PC-9 (cell line): ENCODE data around the gene HSD17B14.
A peak's percentile ranks its signal among the peaks of the same experiment; 100 is the strongest.

Experiments
- EZH2 ChIP-seq: fragments of 200-600 bp; sonication (generic); IDR thresholded peaks from 2 replicates; pipeline ENCODE4 v1.8.0; 2017; ENCODE audit warnings: antibody characterized with exemption, low read depth
- TF ChIP-seq, protein P1 (sequence below): fragments of 200-600 bp; sonication (generic); conservative IDR thresholded peaks from 2 replicates; pipeline ENCODE4 v1.6.1; 2017; ENCODE audit warnings: mixed run types, antibody characterized with exemption, mild to moderate bottlenecking, moderate library complexity

DNA sequence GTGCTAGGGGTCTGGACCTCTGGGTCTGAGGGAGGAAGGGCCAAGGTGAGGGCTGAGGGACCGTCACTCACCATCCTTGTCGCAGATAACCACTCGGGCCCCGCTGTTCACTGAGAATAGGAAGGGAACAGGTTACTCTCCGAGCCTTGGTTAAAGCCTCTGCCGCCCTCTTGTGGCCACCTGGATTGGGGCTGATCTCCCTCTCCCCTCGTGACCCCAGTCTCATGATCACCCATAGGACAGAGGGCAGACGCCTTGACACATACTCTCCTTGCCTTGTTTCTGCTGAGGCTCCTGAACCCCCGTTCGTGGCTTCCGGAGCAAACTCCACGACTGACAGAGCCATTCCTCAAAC, 580 bp downstream of the HSD17B14 start:
- TF ChIP-seq, protein P1, sequence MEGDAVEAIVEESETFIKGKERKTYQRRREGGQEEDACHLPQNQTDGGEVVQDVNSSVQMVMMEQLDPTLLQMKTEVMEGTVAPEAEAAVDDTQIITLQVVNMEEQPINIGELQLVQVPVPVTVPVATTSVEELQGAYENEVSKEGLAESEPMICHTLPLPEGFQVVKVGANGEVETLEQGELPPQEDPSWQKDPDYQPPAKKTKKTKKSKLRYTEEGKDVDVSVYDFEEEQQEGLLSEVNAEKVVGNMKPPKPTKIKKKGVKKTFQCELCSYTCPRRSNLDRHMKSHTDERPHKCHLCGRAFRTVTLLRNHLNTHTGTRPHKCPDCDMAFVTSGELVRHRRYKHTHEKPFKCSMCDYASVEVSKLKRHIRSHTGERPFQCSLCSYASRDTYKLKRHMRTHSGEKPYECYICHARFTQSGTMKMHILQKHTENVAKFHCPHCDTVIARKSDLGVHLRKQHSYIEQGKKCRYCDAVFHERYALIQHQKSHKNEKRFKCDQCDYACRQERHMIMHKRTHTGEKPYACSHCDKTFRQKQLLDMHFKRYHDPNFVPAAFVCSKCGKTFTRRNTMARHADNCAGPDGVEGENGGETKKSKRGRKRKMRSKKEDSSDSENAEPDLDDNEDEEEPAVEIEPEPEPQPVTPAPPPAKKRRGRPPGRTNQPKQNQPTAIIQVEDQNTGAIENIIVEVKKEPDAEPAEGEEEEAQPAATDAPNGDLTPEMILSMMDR = peak; percentile 93
- no peak for TF ChIP-seq EZH2
